Suppressor macrophage treated with lipopolysaccharide for 1 hour (primary cell): ENCODE measurements around the gene LARGE1.

ENCODE experiments used
- DNase-seq, 3 donors: peaks; one replicate each; pipeline ENCODE4 v3.0.0-alpha.2; 2020 to 2022

LARGE1 gene

GRCh38 chr22:33544707-33545106, 375.6 kb downstream of the LARGE1 start:
- no peak for DNase-seq

- DNase-seq, result no peak
Measured at GRCh38 chr22:33542722-33543121, 377.6 kb downstream of the LARGE1 start.

- no peak for DNase-seq
Measured at GRCh38 chr22:33542153-33542552, 378.1 kb downstream of the LARGE1 start.

GRCh38 chr22:33539902-33540751, 380.1 kb downstream of the LARGE1 start:
- DNase-seq, result no peak

GRCh38 chr22:33539202-33539901, 380.9 kb downstream of the LARGE1 start:
- DNase-seq, result no peak

GRCh38 chr22:33538277-33538885, 381.9 kb downstream of the LARGE1 start:
- no peak for DNase-seq

- no peak for DNase-seq
Measured at GRCh38 chr22:33537059-33537458, 383.2 kb downstream of the LARGE1 start.

- no peak for DNase-seq
Measured at GRCh38 chr22:33535937-33536875, 384.1 kb downstream of the LARGE1 start.

- no peak for DNase-seq
Measured at GRCh38 chr22:33529424-33530113, 390.7 kb downstream of the LARGE1 start.

GRCh38 chr22:33528183-33528582, 392.1 kb downstream of the LARGE1 start:
- no peak for DNase-seq

GRCh38 chr22:33526434-33527107, 393.7 kb downstream of the LARGE1 start:
- DNase-seq, result no peak

GRCh38 chr22:33524511-33525260, 395.6 kb downstream of the LARGE1 start:
- no peak for DNase-seq

GRCh38 chr22:33521879-33522665, 398.2 kb downstream of the LARGE1 start:
- no peak for DNase-seq

GRCh38 chr22:33520904-33521780, 399.1 kb downstream of the LARGE1 start:
- DNase-seq, result no peak

GRCh38 chr22:33519974-33520903, 400.0 kb downstream of the LARGE1 start:
- no peak for DNase-seq

- peak in 2 of 3 donors; percentile 35 to 43 for DNase-seq
Measured at GRCh38 chr22:33519071-33519973, 401.0 kb downstream of the LARGE1 start.
